GM20000 (cell line): Measurements from ENCODE around the gene ABHD14A.

Experiments used
- DNase-seq: peaks from one replicate; pipeline ENCODE4 v3.0.0; 2012; ENCODE audit warnings: low spot score
- TF ChIP-seq, protein P1 (sequence below): IDR thresholded peaks from 2 replicates; pipeline ENCODE4 v1.5.1; 2012; ENCODE audit warnings: mild to moderate bottlenecking, control low read depth; ENCODE audit errors: extremely low read depth, missing control alignments

The ABHD14A gene

DNA sequence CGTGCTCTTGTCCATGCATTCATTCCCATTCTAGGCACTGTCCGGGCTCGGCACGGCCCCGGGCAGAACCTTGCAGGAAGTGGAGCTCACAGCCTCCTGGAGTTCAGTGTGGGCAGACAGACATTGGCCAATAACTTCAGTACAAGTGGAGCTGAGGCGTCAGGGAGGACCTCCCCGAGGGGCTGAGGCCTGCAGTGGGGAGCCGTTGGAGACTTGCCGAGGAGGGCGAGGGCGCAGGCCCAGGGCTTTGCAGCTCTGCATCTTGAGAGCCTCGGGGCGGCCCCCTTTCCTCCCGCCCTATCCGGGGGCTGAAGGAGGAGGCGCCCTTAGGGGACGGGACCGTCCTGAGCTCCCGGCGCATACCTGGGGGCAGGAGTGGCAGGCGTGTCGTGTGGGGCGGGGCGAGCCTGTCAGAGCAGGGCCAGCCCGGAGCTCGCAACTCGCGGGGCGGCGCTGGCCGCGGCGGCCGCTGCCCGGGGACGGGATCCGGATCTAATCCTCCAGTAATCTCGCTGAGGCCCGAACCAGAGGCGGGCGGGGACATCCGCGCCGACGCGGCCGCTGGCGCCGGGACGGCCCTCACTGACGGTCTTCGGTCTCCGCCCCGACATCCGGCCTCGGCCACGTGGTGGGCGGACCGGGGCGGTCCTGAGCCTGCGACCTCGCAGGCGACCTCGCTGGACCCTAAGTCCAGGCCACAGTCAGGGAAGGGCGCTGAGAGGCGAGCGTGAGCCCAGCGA lies 8.1 kb downstream of the ABHD14A start, which contains the start of gene ACY1:
Gene ACY1 (plus strand): TSS at position 698 of the 740 bp plus-strand sequence. CDS start 530 bp downstream, outside the sequence.
- peak; percentile 97 for DNase-seq
- TF ChIP-seq, protein P1, sequence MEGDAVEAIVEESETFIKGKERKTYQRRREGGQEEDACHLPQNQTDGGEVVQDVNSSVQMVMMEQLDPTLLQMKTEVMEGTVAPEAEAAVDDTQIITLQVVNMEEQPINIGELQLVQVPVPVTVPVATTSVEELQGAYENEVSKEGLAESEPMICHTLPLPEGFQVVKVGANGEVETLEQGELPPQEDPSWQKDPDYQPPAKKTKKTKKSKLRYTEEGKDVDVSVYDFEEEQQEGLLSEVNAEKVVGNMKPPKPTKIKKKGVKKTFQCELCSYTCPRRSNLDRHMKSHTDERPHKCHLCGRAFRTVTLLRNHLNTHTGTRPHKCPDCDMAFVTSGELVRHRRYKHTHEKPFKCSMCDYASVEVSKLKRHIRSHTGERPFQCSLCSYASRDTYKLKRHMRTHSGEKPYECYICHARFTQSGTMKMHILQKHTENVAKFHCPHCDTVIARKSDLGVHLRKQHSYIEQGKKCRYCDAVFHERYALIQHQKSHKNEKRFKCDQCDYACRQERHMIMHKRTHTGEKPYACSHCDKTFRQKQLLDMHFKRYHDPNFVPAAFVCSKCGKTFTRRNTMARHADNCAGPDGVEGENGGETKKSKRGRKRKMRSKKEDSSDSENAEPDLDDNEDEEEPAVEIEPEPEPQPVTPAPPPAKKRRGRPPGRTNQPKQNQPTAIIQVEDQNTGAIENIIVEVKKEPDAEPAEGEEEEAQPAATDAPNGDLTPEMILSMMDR: no peak

DNA sequence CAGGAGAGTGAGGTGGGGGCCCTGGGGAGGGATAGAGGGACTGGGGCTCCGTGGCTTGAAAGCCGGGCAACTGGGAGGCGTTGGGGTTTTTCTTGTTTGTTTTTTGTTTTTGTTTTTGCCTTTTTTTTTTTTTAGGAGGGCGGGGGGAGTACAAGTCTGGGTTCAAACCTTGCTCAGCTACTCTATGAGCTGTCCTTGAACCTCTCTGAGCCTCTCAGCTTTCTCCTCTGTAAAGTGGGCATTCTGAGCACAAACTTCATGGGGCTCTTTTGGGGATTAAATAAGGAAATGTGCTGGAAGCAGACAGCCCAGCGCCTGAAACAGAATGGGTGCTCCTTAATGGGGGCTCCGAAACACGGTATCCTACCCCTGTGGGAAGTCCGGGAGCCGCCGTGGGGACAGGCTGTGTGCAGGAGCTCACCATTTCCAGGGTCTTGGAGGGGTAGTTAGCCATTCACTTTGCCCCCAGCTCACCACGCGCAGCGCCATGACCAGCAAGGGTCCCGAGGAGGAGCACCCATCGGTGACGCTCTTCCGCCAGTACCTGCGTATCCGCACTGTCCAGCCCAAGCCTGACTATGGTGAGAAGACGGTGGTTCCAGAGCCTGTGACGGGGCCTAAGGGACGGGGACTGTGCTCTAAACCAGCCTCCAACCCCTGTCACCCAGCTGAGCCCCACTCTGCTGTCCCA lies 8.9 kb downstream of the ABHD14A start:
- TF ChIP-seq, protein P1: no peak
- no peak for DNase-seq

DNA sequence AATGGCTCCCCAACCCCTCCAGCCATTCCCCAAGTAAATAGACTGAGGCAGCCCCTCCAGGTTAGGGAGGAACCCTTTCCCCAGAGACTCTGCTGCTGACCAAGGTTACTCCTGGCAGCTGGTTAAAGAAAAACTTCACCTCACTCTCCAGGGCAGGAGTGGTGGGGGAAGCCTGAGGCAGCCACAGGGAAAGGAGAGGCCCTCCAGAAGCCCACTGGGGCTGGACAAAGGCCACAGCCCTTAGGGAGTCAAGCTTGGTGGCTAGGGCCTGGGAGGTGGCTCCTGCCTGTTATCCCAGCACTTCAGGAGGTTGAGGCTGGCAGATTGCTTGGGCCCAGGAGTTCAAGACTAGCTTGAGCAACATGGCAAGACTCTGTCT lies 9.4 kb downstream of the ABHD14A start:
- DNase-seq: no peak
- TF ChIP-seq, protein P1: no peak

DNA sequence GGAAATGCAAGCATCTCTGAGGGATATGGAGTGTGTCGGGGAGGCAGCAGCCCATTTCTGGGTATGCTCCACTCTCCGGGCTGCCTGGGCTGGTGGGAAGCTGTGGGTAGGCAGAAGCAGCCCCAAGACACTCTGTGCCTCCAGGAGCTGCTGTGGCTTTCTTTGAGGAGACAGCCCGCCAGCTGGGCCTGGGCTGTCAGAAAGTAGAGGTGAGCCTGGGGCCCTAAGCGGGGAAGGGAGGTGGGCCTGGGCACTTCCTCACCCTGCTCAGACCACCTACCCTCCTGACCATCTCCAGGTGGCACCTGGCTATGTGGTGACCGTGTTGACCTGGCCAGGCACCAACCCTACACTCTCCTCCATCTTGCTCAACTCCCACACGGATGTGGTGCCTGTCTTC lies 10.2 kb downstream of the ABHD14A start:
- no peak for DNase-seq
- TF ChIP-seq, protein P1: no peak

DNA sequence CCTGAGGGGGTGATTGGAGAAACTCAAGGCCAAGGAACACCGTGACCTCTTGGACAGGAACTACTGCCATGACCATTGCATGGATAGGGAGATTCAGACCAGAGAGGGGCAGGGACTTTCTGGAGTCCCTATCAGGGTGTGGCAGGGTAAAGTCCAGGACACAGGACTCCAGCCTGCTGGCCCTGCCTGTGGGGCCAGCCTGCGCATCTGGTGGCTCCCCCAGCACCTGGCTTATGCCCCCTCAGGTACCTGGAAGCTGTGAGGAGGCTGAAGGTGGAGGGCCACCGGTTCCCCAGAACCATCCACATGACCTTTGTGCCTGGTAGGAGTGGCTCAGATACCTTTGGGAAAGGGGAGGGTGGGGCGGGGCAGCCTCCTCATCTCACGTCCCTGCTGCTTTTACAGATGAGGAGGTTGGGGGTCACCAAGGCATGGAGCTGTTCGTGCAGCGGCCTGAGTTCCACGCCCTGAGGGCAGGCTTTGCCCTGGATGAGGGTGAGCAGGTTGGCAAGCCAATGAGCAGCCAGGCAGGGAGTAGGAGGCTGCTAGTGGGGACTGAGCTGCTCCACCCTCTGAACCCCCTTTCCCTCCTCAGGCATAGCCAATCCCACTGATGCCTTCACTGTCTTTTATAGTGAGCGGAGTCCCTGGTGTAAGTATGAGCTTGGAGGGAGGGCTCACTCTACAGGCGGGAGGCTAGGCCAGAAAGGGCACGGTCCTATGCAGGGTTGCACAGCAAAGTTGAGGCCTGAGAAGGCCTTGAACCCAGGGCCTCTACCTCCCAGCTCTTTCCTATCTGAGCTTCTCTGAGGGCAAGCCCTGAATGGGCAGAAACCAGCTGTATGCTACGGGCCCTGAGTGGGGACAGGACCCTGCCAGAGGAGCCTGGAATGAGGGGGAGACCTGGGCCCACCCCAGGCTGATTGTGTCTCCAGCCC lies 11.4 kb downstream of the ABHD14A start:
- DNase-seq: no peak
- TF ChIP-seq, protein P1: no peak

DNA sequence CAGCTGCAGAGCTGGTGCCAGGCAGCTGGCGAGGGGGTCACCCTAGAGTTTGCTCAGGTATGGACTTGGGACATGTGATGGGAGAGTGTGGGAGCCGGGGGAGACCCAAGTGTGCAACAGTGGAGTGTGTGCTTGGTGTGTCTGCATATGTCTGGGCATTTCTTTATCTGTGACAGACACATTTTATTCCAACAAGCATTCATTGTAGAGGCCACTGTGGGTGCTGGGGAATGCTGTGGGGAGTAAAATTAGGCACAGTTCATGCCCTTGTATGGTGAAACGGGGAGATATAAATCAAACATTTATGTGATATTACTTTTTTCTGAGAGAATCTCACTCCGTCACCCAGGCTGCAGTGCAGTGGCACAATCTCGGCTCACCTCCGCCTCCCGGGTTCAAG lies 12.7 kb downstream of the ABHD14A start:
- TF ChIP-seq, protein P1: no peak
- DNase-seq: no peak
